Nephron (organoid): ENCODE measurements around the gene TRNT1.

Source experiments
- H3K27ac Mint-ChIP-seq, 3 experiments: 2 replicates each; pipeline ENCODE4 v1.8.0; 2020; ENCODE audit warnings: mixed read lengths in 3 of 3, mild to moderate bottlenecking in 2 of 3, moderate library complexity in 1 of 3
- H3K27me3 Mint-ChIP-seq: 2 replicates; pipeline ENCODE4 v1.8.0; 2021; ENCODE audit warnings: low read depth, mild to moderate bottlenecking, moderate library complexity, mixed read lengths
- H3K36me3 Mint-ChIP-seq: 2 replicates; pipeline ENCODE4 v1.8.0; 2020; ENCODE audit warnings: low read depth, mixed read lengths
- H3K4me1 Mint-ChIP-seq: 2 replicates; pipeline ENCODE4 v1.8.0; 2020; ENCODE audit warnings: mixed read lengths
- H3K4me3 Mint-ChIP-seq, 3 experiments: 2 replicates each; pipeline ENCODE4 v1.8.0; 2020; ENCODE audit warnings: mild to moderate bottlenecking in 3 of 3, mixed read lengths in 3 of 3, moderate library complexity in 2 of 3
- H3K9me3 Mint-ChIP-seq: 2 replicates; pipeline ENCODE4 v1.8.0; 2020; ENCODE audit warnings: mixed read lengths
- CTCF ChIP-seq, 3 experiments: fragments of 200-600 bp; sonication (generic); IDR thresholded peaks; one replicate each; pipeline ENCODE4 v1.5.0; 2021; ENCODE audit warnings: antibody characterized with exemption in 3 of 3; ENCODE audit not compliant: unreplicated experiment in 3 of 3

The TRNT1 gene

GRCh38 chr3:3101660-3102458, 24.9 kb upstream of the TRNT1 start:
- Mint-ChIP-seq H3K4me1 (no peaks in the 10 kb centered on the region), H3K27me3 (no peaks in the 10 kb centered on the region), H3K36me3 (no peaks in the 10 kb centered on the region), H3K4me3 (no peak overlapping the region), H3K27ac (no peak overlapping the region), H3K9me3 (no peaks in the 10 kb centered on the region)
- no peak for TF ChIP-seq CTCF (IDR thresholded peaks at IDR 0.05; ENCODE audit: unreplicated experiment in 3 of 3)

GRCh38 chr3:3102751-3103150, 24.0 kb upstream of the TRNT1 start:
- Mint-ChIP-seq H3K9me3 (no peaks in the 10 kb centered on the region), H3K27me3 (no peaks in the 10 kb centered on the region), H3K4me1 (no peaks in the 10 kb centered on the region), H3K4me3 (no peak overlapping the region), H3K27ac (no peak overlapping the region), H3K36me3 (no peaks in the 10 kb centered on the region)
- TF ChIP-seq CTCF (IDR thresholded peaks at IDR 0.05; ENCODE audit: unreplicated experiment in 3 of 3), result no peak

GRCh38 chr3:3105246-3105645, 21.5 kb upstream of the TRNT1 start:
- Mint-ChIP-seq H3K27me3 (no peaks in the 10 kb centered on the region), H3K9me3 (no peaks in the 10 kb centered on the region), H3K4me3 (no peak overlapping the region), H3K27ac (no peak overlapping the region), H3K36me3 (no peaks in the 10 kb centered on the region), H3K4me1 (no peaks in the 10 kb centered on the region)
- TF ChIP-seq CTCF (IDR thresholded peaks at IDR 0.05; ENCODE audit: unreplicated experiment in 3 of 3), result no peak

- H3K4me3 Mint-ChIP-seq, result no peak overlapping the region
- no peaks in the 10 kb centered on the region for H3K36me3 Mint-ChIP-seq
- H3K27me3 Mint-ChIP-seq, result no peaks in the 10 kb centered on the region
- no peak overlapping the region for H3K27ac Mint-ChIP-seq
- no peaks in the 10 kb centered on the region for H3K9me3 Mint-ChIP-seq
- H3K4me1 Mint-ChIP-seq, result no peaks in the 10 kb centered on the region
- no peak for TF ChIP-seq CTCF (IDR thresholded peaks at IDR 0.05; ENCODE audit: unreplicated experiment in 3 of 3)
Observed at GRCh38 chr3:3105815-3106214, 20.9 kb upstream of the TRNT1 start.

GRCh38 chr3:3107181-3107580, 19.6 kb upstream of the TRNT1 start:
- no peaks in the 10 kb centered on the region for H3K36me3 Mint-ChIP-seq
- no peaks in the 10 kb centered on the region for H3K27me3 Mint-ChIP-seq
- H3K4me3 Mint-ChIP-seq, result no peak overlapping the region
- no peaks in the 10 kb centered on the region for H3K4me1 Mint-ChIP-seq
- no peak for TF ChIP-seq CTCF (IDR thresholded peaks at IDR 0.05; ENCODE audit: unreplicated experiment in 3 of 3)
- H3K27ac Mint-ChIP-seq, result no peak overlapping the region
- H3K9me3 Mint-ChIP-seq, result no peaks in the 10 kb centered on the region

- no peaks in the 10 kb centered on the region for H3K4me1 Mint-ChIP-seq
- no peaks in the 10 kb centered on the region for H3K27me3 Mint-ChIP-seq
- no peaks in the 10 kb centered on the region for H3K36me3 Mint-ChIP-seq
- no peak for TF ChIP-seq CTCF (IDR thresholded peaks at IDR 0.05; ENCODE audit: unreplicated experiment in 3 of 3)
- H3K27ac Mint-ChIP-seq, result no peak overlapping the region
- H3K4me3 Mint-ChIP-seq, result no peak overlapping the region
- no peaks in the 10 kb centered on the region for H3K9me3 Mint-ChIP-seq
Observed at GRCh38 chr3:3107858-3108257, 18.9 kb upstream of the TRNT1 start.
